Nephron progenitor cell (in vitro differentiated cells): ENCODE results near the gene SDHD.
"Not testable (repeated sequence)": the region's sequence is repeated elsewhere in the genome, so short reads cannot be mapped to it uniquely, and the experiment has no call there.

Experiments
- DNase-seq: peaks from one replicate; pipeline ENCODE4 v3.0.0; 2021
- H3K27ac Mint-ChIP-seq: 2 replicates; pipeline ENCODE4 v1.8.0; 2021; ENCODE audit warnings: mild to moderate bottlenecking, moderate library complexity, mixed read lengths
- H3K27me3 Mint-ChIP-seq: 2 replicates; pipeline ENCODE4 v1.8.0; 2021; ENCODE audit warnings: mild to moderate bottlenecking, low read depth, mixed read lengths; ENCODE audit not compliant: poor library complexity
- H3K36me3 Mint-ChIP-seq: 2 replicates; pipeline ENCODE4 v1.8.0; 2021; ENCODE audit warnings: low read depth, mixed read lengths
- H3K4me1 Mint-ChIP-seq: 2 replicates; pipeline ENCODE4 v1.8.0; 2021; ENCODE audit warnings: mixed read lengths
- H3K4me3 Mint-ChIP-seq: 2 replicates; pipeline ENCODE4 v1.8.0; 2021; ENCODE audit warnings: mild to moderate bottlenecking, moderate library complexity, mixed read lengths
- H3K9me3 Mint-ChIP-seq: 2 replicates; pipeline ENCODE4 v1.8.0; 2021; ENCODE audit warnings: mild to moderate bottlenecking, moderate library complexity, mixed read lengths
- CTCF ChIP-seq: fragments of 200-600 bp; sonication (generic); IDR thresholded peaks from 2 replicates; pipeline ENCODE4 v1.5.0; 2021; ENCODE audit warnings: antibody characterized with exemption

SDHD gene

GRCh38 chr11:112073941-112074811 is 12.5 kb upstream of the SDHD start, which contains the start of the genes NKAPD1 and PIH1D2:
NKAPD1 (plus strand) TSS chr11:112074299; CDS start chr11:112075575, 1,276 bp downstream.
PIH1D2 (minus strand) TSS chr11:112074017; CDS start chr11:112073174, 843 bp downstream.
- Mint-ChIP-seq H3K36me3 (peaks cover 20% of the 10 kb centered on the region), H3K4me3 (peak within 1 kb of the TSS; percentile 96), H3K27ac (peak within 1 kb of the TSS; percentile 100), H3K4me1 (peaks cover 29% of the 10 kb centered on the region), H3K9me3 (no peaks in the 10 kb centered on the region), H3K27me3 (peaks cover 4% of the 10 kb centered on the region)
- peak; percentile 71 for DNase-seq
- no peak for TF ChIP-seq CTCF

- Mint-ChIP-seq H3K36me3 (peaks cover 68% of the 10 kb centered on the region), H3K27ac (peak overlapping the region; percentile 70), H3K27me3 (no peaks in the 10 kb centered on the region), H3K4me3 (no peak overlapping the region), H3K4me1 (peaks cover 29% of the 10 kb centered on the region), H3K9me3 (no peaks in the 10 kb centered on the region)
- DNase-seq: no peak
- no peak for TF ChIP-seq CTCF
Observed at GRCh38 chr11:112082729-112083128, 3.9 kb upstream of the SDHD start.

- H3K36me3 Mint-ChIP-seq: peaks cover 74% of the 10 kb centered on the region
- H3K4me1 Mint-ChIP-seq: peaks cover 50% of the 10 kb centered on the region
- H3K27me3 Mint-ChIP-seq: no peaks in the 10 kb centered on the region
- H3K4me3 Mint-ChIP-seq: peak overlapping the region; percentile 100
- DNase-seq: no peak
- no peak for TF ChIP-seq CTCF
- no peaks in the 10 kb centered on the region for H3K9me3 Mint-ChIP-seq
- peak overlapping the region; percentile 96 for H3K27ac Mint-ChIP-seq
Observed at GRCh38 chr11:112085822-112086421, 751 bp upstream of the SDHD start.

GRCh38 chr11:112087212-112087611 is 539 bp downstream of the SDHD start:
- Mint-ChIP-seq H3K9me3 (no peaks in the 10 kb centered on the region), H3K27me3 (no peaks in the 10 kb centered on the region), H3K4me1 (peaks cover 50% of the 10 kb centered on the region), H3K27ac (peak overlapping the region; percentile 96), H3K4me3 (peak overlapping the region; percentile 100), H3K36me3 (peaks cover 80% of the 10 kb centered on the region)
- DNase-seq: peak; percentile 6
- TF ChIP-seq CTCF: no peak

GRCh38 chr11:112095302-112095701 is 8.6 kb downstream of the SDHD start:
- not testable (repeated sequence) for H3K4me1 Mint-ChIP-seq, H3K4me3 Mint-ChIP-seq, DNase-seq, H3K9me3 Mint-ChIP-seq, H3K27me3 Mint-ChIP-seq, H3K27ac Mint-ChIP-seq
- peaks cover 38% of the 10 kb centered on the region for H3K36me3 Mint-ChIP-seq

GRCh38 chr11:112096194-112096593 is 9.5 kb downstream of the SDHD start:
- H3K36me3 Mint-ChIP-seq: peaks cover 32% of the 10 kb centered on the region
- no peaks in the 10 kb centered on the region for H3K9me3 Mint-ChIP-seq
- H3K4me1 Mint-ChIP-seq: no peaks in the 10 kb centered on the region
- DNase-seq: no peak
- H3K27ac Mint-ChIP-seq: no peak overlapping the region
- no peak overlapping the region for H3K4me3 Mint-ChIP-seq
- TF ChIP-seq CTCF: no peak
- no peaks in the 10 kb centered on the region for H3K27me3 Mint-ChIP-seq
